CD4-positive, CD25-positive, alpha-beta regulatory T cell (primary cell): ENCODE data around the gene PSMG4. TPM values are rescaled to one million over a fixed set of nuclear protein-coding genes. Genes with fewer than 3 reads are reported as not detected.

ENCODE experiments used
- ATAC-seq, 2 donors: fragments of 150-1000 bp; cut with Tn5 transposase; one replicate each; pipeline ENCODE4 v1.10.0; 2021; ENCODE audit warnings: low read depth in 2 of 2, moderate number of reproducible peaks in 2 of 2, moderate library complexity in 1 of 2
- DNase-seq, 3 donors: peaks; one replicate each; pipeline versions ENCODE4 v3.0.0 to v3.0.0-alpha.2; 2012 to 2022; ENCODE audit warnings: mixed read lengths in 1 of 3
- H3K27ac ChIP-seq: one replicate; pipeline ENCODE4 v1.7.0; 2013; ENCODE audit warnings: mild to moderate bottlenecking, low read length; ENCODE audit not compliant: insufficient read depth, poor library complexity, severe bottlenecking
- H3K27me3 ChIP-seq: one replicate; pipeline ENCODE4 v1.7.0; 2013; ENCODE audit warnings: low read length; ENCODE audit not compliant: control insufficient read depth, insufficient read depth
- H3K36me3 ChIP-seq: one replicate; pipeline ENCODE4 v1.7.0; 2013; ENCODE audit warnings: mild to moderate bottlenecking, low read length, moderate library complexity; ENCODE audit not compliant: control insufficient read depth, insufficient read depth
- H3K4me1 ChIP-seq: 2 replicates; pipeline ENCODE4 v1.7.0; 2013; ENCODE audit warnings: mild to moderate bottlenecking, low read length; ENCODE audit not compliant: insufficient read depth, control insufficient read depth, poor library complexity, severe bottlenecking
- H3K4me3 ChIP-seq: one replicate; pipeline ENCODE4 v1.7.0; 2013; ENCODE audit warnings: low read depth, mild to moderate bottlenecking, low read length, moderate library complexity
- H3K9me3 ChIP-seq, 2 experiments: 1 replicate in 1 of 2; 2 replicates in 1 of 2; pipeline ENCODE4 v1.7.0; 2013; ENCODE audit warnings: low read length in 2 of 2, mild to moderate bottlenecking in 1 of 2, moderate library complexity in 1 of 2; ENCODE audit not compliant: control insufficient read depth in 2 of 2
- H3K27ac Mint-ChIP-seq, 3 donors: one replicate each; pipeline ENCODE4 v1.8.0; 2020 to 2022; ENCODE audit warnings: mild to moderate bottlenecking in 3 of 3, mixed read lengths in 3 of 3, moderate library complexity in 2 of 3
- H3K27me3 Mint-ChIP-seq: one replicate; pipeline ENCODE4 v1.8.0; 2022; ENCODE audit warnings: mild to moderate bottlenecking, mixed read lengths
- H3K36me3 Mint-ChIP-seq: one replicate; pipeline ENCODE4 v1.8.0; 2020; ENCODE audit warnings: mixed read lengths
- H3K4me1 Mint-ChIP-seq, 4 donors: one replicate each; pipeline ENCODE4 v1.8.0; 2020 to 2022; ENCODE audit warnings: mixed read lengths in 4 of 4, mild to moderate bottlenecking in 1 of 4
- H3K4me3 Mint-ChIP-seq, 4 donors: one replicate each; pipeline ENCODE4 v1.8.0; 2020 to 2022; ENCODE audit warnings: mild to moderate bottlenecking in 4 of 4, mixed read lengths in 4 of 4, moderate library complexity in 3 of 4
- H3K9me3 Mint-ChIP-seq, 7 donors: one replicate each; pipeline ENCODE4 v1.8.0; 2020 to 2022; ENCODE audit warnings: mixed read lengths in 7 of 7, mild to moderate bottlenecking in 3 of 7, moderate library complexity in 2 of 7
- polyA plus RNA-seq, 4 donors: library from polyadenylated mRNA; unstranded; fragments of 300-500 nt; fragmentation: Illumina TruSeq; gene quantifications; one replicate each; pipeline ENCODE4 v1.2.3, GENCODE V29; 2021
- total RNA-seq: library from RNA; stranded (reverse); gene quantifications from one replicate; pipeline ENCODE4 v1.2.3, GENCODE V29; 2022

PSMG4 gene
- total and polyA plus RNA-seq, 5 donors from 2014 or later = 18.0 to 56.8 (median 51.0) TPM

DNA sequence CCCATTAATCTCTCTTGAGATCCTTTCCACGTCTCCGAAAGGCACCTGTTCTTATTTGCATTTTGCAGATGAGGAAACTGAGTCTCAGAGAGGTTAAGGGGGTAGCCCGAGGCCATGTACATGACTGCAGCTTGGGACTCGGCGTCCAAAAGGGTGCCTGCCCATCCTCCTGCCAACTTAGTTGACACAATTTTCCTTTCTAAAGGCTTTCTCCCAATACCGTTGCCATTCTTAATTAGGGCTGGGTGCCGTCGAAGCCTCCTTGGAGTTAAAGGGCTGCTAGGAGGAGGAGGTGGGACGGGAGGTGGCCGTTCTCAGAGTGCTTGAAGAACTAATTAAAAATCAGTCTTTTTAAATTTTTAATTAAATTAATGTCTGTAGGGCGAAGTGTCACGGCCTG is 546 bp upstream of the PSMG4 start:
- H3K4me1 Mint-ChIP-seq = peaks cover 5 to 39% (median 29%) of the 10 kb centered on the region in 4 donors
- H3K4me1 ChIP-seq = peaks cover 40% of the 10 kb centered on the region
- H3K9me3 ChIP-seq = no peaks in the 10 kb centered on the region
- H3K4me3 ChIP-seq = peak overlapping the region; percentile 24
- H3K27ac Mint-ChIP-seq = no peak overlapping the region
- no peak for ATAC-seq
- no peak overlapping the region for H3K27ac ChIP-seq
- H3K27me3 ChIP-seq = no peaks in the 10 kb centered on the region
- H3K36me3 ChIP-seq = no peaks in the 10 kb centered on the region
- H3K4me3 Mint-ChIP-seq = peak overlapping the region; percentile 52 to 88 (median 86)
- DNase-seq = no peak
- peaks cover 0 to 3% (median 0%) of the 10 kb centered on the region in 7 donors for H3K9me3 Mint-ChIP-seq
- peaks cover 11% of the 10 kb centered on the region for H3K27me3 Mint-ChIP-seq
- no peaks in the 10 kb centered on the region for H3K36me3 Mint-ChIP-seq

- H3K27me3 ChIP-seq = no peaks in the 10 kb centered on the region
- peaks cover 11% of the 10 kb centered on the region for H3K27me3 Mint-ChIP-seq
- H3K27ac Mint-ChIP-seq = peak overlapping the region; percentile 93 to 97 (median 94)
- peaks cover 5 to 44% (median 35%) of the 10 kb centered on the region in 4 donors for H3K4me1 Mint-ChIP-seq
- peak in 1 of 2 donors; percentile 1 for ATAC-seq
- H3K4me3 Mint-ChIP-seq = peak overlapping the region; percentile 90 to 97 (median 96)
- peak overlapping the region; percentile 71 for H3K27ac ChIP-seq
- H3K4me3 ChIP-seq = peak overlapping the region; percentile 87
- peaks cover 4% of the 10 kb centered on the region for H3K36me3 Mint-ChIP-seq
- H3K36me3 ChIP-seq = peaks cover 12% of the 10 kb centered on the region
- H3K9me3 Mint-ChIP-seq = peaks cover 0 to 1% (median 0%) of the 10 kb centered on the region in 7 donors
- H3K9me3 ChIP-seq = no peaks in the 10 kb centered on the region
- H3K4me1 ChIP-seq = peaks cover 40% of the 10 kb centered on the region
- peak in 2 of 3 donors; percentile 19 to 54 for DNase-seq
Measured at GRCh38 chr6:3259491-3259958, 778 bp downstream of the PSMG4 start.

- peaks cover 5 to 50% (median 38%) of the 10 kb centered on the region in 4 donors for H3K4me1 Mint-ChIP-seq
- peaks cover 11% of the 10 kb centered on the region for H3K27me3 Mint-ChIP-seq
- no peaks in the 10 kb centered on the region for H3K9me3 ChIP-seq
- H3K4me3 ChIP-seq = peak overlapping the region; percentile 57
- no peak for ATAC-seq
- H3K9me3 Mint-ChIP-seq = peaks cover 0 to 1% (median 0%) of the 10 kb centered on the region in 7 donors
- H3K27me3 ChIP-seq = no peaks in the 10 kb centered on the region
- peak overlapping the region; percentile 90 to 97 (median 96) for H3K4me3 Mint-ChIP-seq
- no peak for DNase-seq
- H3K27ac ChIP-seq = no peak overlapping the region
- H3K36me3 ChIP-seq = peaks cover 18% of the 10 kb centered on the region
- H3K27ac Mint-ChIP-seq = peak overlapping the region in 2 of 3 donors; percentile 93
- H3K4me1 ChIP-seq = peaks cover 40% of the 10 kb centered on the region
- peaks cover 4% of the 10 kb centered on the region for H3K36me3 Mint-ChIP-seq
Measured at GRCh38 chr6:3260296-3260695, 1.5 kb downstream of the PSMG4 start.

DNA sequence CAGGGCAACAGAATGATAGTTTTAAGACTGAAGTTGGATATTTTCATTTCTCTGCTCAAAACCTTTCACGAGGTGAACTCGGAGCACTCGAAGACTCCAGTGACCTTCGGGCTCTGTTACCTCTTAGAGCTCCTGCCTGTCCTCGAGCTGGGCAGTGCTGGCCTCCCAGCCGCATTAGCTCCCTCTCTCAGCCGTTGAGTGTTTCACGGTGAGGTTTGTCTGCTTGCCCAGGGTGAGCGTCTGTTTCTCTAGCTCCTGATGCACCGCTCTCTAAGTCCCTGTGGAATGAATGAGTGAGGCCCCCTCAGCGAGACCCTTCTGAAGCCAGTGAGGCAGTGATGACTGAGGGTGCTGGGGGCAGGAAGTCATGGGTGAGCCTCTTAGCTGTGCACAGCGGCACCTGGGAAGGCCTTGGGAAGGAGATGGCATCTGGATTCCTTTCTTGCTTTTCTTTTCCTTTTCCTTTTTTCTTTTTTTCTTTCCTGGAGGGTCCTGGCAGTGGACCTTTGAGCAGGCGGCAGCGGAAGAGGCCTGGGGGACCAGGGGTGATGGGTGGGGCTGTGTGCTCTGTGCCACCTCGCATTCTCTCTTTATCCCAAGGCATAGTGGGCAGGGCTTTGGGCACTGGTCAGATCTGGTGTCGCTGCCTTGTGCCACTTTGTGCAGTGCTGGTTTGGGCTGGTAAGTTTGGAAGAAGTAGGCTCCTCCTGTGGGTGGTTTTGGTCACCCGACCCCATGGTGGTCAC is 2.2 kb downstream of the PSMG4 start:
- Mint-ChIP-seq H3K27me3 (peaks cover 11% of the 10 kb centered on the region), H3K4me3 (peak overlapping the region; percentile 93 to 97 (median 96)), H3K36me3 (peaks cover 4% of the 10 kb centered on the region), H3K27ac (peak overlapping the region; percentile 34 to 93 (median 93)), H3K4me1 (peaks cover 5 to 50% (median 38%) of the 10 kb centered on the region in 4 donors), H3K9me3 (peaks cover 0 to 1% (median 0%) of the 10 kb centered on the region in 7 donors)
- Histone ChIP-seq H3K27ac (no peak overlapping the region), H3K9me3 (no peaks in the 10 kb centered on the region), H3K36me3 (peaks cover 19% of the 10 kb centered on the region), H3K4me3 (peak overlapping the region; percentile 57), H3K4me1 (peaks cover 40% of the 10 kb centered on the region), H3K27me3 (no peaks in the 10 kb centered on the region)
- no peak for DNase-seq
- ATAC-seq = no peak

DNA sequence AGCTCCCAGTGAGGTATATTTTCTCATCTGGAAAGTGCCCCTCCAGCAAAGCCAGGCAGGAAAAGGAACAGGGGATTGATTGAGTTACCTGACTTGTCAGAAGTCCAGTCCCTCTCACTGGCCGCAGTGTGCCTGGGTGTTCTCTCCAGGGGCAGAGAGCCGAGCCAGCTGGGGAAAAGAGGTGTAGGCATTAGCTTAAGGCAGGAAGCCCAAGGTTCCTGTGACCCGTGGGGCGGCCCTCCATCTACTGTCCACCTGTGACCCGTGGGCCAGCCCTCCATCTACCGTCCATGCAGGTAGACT is 2.7 kb downstream of the PSMG4 start:
- Histone ChIP-seq H3K9me3 (no peaks in the 10 kb centered on the region), H3K36me3 (peaks cover 19% of the 10 kb centered on the region), H3K4me1 (peaks cover 40% of the 10 kb centered on the region), H3K27ac (no peak overlapping the region), H3K4me3 (no peak overlapping the region), H3K27me3 (no peaks in the 10 kb centered on the region)
- peaks cover 4% of the 10 kb centered on the region for H3K36me3 Mint-ChIP-seq
- peak overlapping the region; percentile 93 to 97 (median 96) for H3K4me3 Mint-ChIP-seq
- H3K27ac Mint-ChIP-seq = peak overlapping the region in 2 of 3 donors; percentile 93
- H3K4me1 Mint-ChIP-seq = peaks cover 5 to 53% (median 40%) of the 10 kb centered on the region in 4 donors
- peaks cover 0 to 1% (median 0%) of the 10 kb centered on the region in 7 donors for H3K9me3 Mint-ChIP-seq
- peaks cover 11% of the 10 kb centered on the region for H3K27me3 Mint-ChIP-seq
- ATAC-seq = no peak
- no peak for DNase-seq

GRCh38 chr6:3261921-3262320 is 3.2 kb downstream of the PSMG4 start:
- peaks cover 5 to 54% (median 41%) of the 10 kb centered on the region in 4 donors for H3K4me1 Mint-ChIP-seq
- H3K36me3 Mint-ChIP-seq = peaks cover 4% of the 10 kb centered on the region
- H3K4me3 ChIP-seq = no peak overlapping the region
- H3K4me3 Mint-ChIP-seq = peak overlapping the region; percentile 93 to 97 (median 96)
- peaks cover 11% of the 10 kb centered on the region for H3K27me3 Mint-ChIP-seq
- ATAC-seq = no peak
- H3K27ac ChIP-seq = no peak overlapping the region
- H3K9me3 ChIP-seq = no peaks in the 10 kb centered on the region
- H3K27me3 ChIP-seq = no peaks in the 10 kb centered on the region
- peaks cover 0 to 1% (median 0%) of the 10 kb centered on the region in 7 donors for H3K9me3 Mint-ChIP-seq
- peaks cover 40% of the 10 kb centered on the region for H3K4me1 ChIP-seq
- H3K36me3 ChIP-seq = peaks cover 19% of the 10 kb centered on the region
- peak overlapping the region in 2 of 3 donors; percentile 62 to 76 for H3K27ac Mint-ChIP-seq
- no peak for DNase-seq

- Mint-ChIP-seq H3K36me3 (peaks cover 9% of the 10 kb centered on the region), H3K4me3 (peak overlapping the region in 2 of 4 donors; percentile 44 to 64), H3K27ac (peak overlapping the region in 2 of 3 donors; percentile 61 to 62), H3K9me3 (peaks cover 0 to 1% (median 0%) of the 10 kb centered on the region in 7 donors), H3K27me3 (peaks cover 6% of the 10 kb centered on the region), H3K4me1 (peaks cover 8 to 62% (median 46%) of the 10 kb centered on the region in 4 donors)
- no peaks in the 10 kb centered on the region for H3K27me3 ChIP-seq
- H3K36me3 ChIP-seq = peaks cover 19% of the 10 kb centered on the region
- no peak overlapping the region for H3K27ac ChIP-seq
- DNase-seq (no peak), ATAC-seq (no peak)
- no peaks in the 10 kb centered on the region for H3K9me3 ChIP-seq
- no peak overlapping the region for H3K4me3 ChIP-seq
- H3K4me1 ChIP-seq = peaks cover 40% of the 10 kb centered on the region
Measured at GRCh38 chr6:3263096-3263495, 4.3 kb downstream of the PSMG4 start.
